GM12873 (cell line): ENCODE measurements around the gene CTBP2.

ENCODE experiments used
- TF ChIP-seq, protein P1 (sequence below): IDR thresholded peaks from 2 replicates; pipeline ENCODE4 v1.5.1; 2012; ENCODE audit warnings: low read depth, mild to moderate bottlenecking, moderate library complexity, low read length, control low read depth; ENCODE audit not compliant: insufficient read depth; ENCODE audit errors: missing control alignments

Gene CTBP2

DNA sequence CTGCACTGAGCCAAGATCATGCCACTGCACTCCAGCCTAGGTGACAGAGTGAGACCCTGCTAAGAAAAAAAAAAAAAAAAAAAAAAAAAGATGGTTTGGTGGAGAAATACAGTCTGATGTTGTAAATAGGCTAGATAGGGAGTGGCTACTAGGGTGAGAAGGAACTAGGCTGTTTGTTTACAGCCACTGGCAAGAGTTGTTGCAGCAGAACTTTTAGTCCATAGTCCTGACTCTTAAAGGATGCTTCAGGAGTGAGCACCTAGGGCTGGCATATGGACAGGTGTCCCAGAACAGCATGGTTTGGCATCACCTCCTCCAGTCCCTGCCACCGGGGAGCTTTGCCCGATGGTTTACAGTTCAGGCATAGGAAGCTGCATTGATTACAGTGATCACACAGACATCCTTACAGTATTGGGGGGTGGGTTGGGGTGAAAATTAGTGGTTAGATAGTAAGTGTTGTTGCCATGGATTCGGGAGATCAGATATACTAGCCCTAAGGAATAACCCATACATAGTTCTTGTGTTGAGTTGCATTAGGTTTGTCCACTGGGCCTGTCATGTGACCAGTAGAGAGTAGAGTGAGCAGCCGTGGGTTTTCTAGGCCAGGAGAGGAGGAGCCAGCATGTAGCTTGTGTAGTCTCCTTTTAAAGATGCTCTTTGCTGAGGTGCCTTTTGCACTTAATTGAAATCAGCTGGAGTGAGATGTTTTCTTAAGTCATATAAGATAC is 182.6 kb downstream of the CTBP2 start:
- TF ChIP-seq, protein P1, sequence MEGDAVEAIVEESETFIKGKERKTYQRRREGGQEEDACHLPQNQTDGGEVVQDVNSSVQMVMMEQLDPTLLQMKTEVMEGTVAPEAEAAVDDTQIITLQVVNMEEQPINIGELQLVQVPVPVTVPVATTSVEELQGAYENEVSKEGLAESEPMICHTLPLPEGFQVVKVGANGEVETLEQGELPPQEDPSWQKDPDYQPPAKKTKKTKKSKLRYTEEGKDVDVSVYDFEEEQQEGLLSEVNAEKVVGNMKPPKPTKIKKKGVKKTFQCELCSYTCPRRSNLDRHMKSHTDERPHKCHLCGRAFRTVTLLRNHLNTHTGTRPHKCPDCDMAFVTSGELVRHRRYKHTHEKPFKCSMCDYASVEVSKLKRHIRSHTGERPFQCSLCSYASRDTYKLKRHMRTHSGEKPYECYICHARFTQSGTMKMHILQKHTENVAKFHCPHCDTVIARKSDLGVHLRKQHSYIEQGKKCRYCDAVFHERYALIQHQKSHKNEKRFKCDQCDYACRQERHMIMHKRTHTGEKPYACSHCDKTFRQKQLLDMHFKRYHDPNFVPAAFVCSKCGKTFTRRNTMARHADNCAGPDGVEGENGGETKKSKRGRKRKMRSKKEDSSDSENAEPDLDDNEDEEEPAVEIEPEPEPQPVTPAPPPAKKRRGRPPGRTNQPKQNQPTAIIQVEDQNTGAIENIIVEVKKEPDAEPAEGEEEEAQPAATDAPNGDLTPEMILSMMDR, result no peak

DNA sequence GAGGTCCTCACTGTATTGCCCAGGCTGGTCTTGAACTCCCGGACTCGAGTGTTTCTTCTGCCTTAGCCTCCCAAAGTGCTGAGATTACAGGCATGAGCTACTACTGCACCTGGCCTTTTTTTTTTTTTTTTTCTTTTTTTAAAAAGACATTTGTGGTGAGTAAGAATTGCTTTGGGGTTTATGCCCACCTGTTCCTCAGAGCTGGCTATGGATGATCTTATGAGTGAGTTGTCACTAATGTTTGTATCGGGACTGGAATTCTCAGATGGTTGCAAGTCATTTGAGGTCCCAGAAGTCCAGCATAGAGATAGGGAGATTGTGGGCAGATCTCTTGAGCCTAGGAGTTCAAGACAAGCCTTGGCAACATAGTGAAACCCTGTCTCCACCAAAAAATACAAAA is 183.2 kb downstream of the CTBP2 start:
- TF ChIP-seq, protein P1, result no peak

DNA sequence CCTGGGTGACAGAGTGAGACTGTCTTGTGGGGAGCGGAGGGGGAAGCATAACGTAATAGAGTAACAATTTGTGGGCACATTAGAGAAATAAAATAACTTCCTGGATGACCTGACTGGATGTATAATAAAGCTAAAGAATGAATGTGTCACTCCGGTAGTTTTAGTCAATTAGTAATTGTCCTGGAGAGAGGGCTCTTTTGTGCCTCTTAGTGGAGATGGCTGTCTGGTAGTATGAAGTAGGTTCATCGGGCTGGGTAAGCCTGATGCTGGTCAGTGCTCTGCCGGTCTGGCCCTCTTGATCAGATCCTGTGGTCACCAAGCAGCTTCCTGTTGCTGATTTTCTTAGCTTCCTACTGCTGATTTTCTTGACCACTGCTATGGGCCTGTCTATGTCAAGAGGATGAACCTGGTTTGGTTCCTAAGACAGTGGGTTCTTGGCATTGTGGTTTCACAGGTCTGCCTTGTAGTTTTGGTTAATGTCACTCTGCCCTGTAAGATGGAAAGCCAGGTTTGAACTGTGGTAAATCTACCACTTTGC is 184.3 kb downstream of the CTBP2 start:
- TF ChIP-seq, protein P1, result no peak

DNA sequence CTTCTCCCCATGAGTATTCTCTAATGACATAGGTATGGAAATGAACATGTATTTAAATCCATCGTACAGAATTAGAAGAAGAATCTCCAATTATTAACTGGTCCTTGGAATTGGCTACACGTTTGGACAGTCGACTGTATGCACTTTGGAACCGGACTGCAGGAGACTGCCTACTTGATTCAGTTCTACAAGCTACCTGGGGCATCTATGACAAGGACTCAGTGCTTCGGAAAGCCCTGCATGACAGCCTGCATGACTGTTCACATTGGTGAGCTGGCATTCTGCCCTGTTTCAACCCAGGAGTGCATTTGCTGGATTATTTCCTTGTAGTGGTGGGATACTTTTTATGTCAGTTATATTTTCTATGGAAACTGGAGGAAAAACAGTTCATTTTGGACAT is 186.2 kb downstream of the CTBP2 start:
- TF ChIP-seq, protein P1, result no peak

DNA sequence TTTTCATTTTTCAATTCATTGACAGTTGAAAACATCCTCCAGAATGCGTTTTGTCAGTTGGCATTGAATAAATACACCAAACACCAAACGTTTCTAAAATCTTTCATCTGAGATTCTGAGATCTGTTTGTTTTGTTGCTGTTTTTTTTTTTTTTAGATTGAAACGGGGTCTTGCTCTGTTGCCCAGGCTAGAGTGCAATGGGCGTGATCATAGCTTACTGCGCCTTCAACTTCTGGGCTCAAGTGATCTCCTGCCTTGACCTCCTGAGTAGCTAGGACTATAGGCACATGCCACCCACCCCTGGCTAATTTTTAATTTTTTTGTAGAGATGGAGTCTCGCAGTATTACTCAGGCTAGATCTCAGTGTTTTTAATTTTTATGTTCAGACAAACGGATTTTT is 187.7 kb downstream of the CTBP2 start:
- TF ChIP-seq, protein P1, result no peak

DNA sequence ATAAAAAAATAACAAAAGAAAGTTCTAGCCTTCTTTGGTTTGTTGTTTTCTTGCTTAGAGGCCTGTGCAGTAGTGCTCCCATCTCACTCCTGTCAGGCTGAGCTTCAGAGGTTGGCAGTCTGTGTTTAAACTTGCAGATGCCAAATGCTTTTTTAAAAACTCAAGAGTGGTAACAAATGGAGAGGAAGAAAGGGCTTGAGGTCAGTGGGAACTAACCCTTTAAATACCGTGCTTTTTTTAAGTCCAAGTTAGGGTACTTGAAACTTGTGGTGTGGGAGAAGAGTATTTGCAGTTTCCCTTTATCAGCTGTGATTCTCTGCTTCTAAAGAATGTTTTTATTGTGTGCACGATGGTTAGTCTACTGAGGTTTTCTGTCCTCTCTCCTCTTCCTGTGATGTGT is 189.1 kb downstream of the CTBP2 start:
- TF ChIP-seq, protein P1, result no peak

DNA sequence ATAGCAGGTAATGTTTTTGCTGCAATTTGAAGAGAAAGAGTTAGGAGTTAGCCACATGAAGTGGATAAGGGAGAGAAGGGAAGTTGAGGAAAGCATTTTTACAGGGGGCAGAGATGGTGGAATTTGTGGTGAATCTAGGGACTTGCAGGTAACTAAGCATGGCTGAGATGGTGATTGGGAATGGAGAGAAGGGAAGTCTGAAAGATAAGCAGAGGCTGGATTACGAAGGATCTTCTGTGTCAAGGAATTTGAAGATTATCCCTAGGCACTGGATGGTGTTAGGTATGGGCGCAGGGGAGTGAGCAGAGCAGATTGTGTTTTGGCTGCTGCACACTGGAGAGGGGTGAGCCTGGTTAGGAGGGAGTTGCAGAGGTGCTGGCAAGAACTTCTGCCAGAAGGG is 193.1 kb downstream of the CTBP2 start:
- TF ChIP-seq, protein P1, result no peak
